Lung microvascular endothelial cell (primary cell): ENCODE measurements around the gene EPAS1. TPM values are rescaled to one million over a fixed set of nuclear protein-coding genes. Genes with fewer than 3 reads are reported as not detected.
A peak's percentile ranks its signal among the peaks of the same experiment; 100 is the strongest.

Experiments
- DNase-seq, 2 donors: peaks; one replicate each; pipeline versions ENCODE4 v3.0.0 to v3.0.0-alpha.2; 2010; ENCODE audit warnings: low read depth in 2 of 2
- total RNA-seq: library from RNA; depleted of rRNA; stranded (reverse); fragments of >200 nt; gene quantifications from 2 replicates; pipeline ENCODE4 v1.2.1, GENCODE V29; 2014

The EPAS1 gene
- total RNA-seq, 1 donor from 2014 or later, result 128 TPM

GRCh38 chr2:46435353-46435752, 138.1 kb downstream of the EPAS1 start:
- no peak for DNase-seq

- DNase-seq, result peak in 1 of 2 donors; percentile 3
Observed at GRCh38 chr2:46435796-46436360, 138.7 kb downstream of the EPAS1 start.

Other genes with a start within 250 kb of the EPAS1 start
- not detected in 2 replicates for gene TMEM247, start 182.2 kb downstream of the EPAS1 start, total RNA-seq
- gene RHOQ, start 245.1 kb downstream of the EPAS1 start, total RNA-seq, result 11.1 and 14.4 TPM in 2 replicates
- 1.4 and 1.7 TPM in 2 replicates for gene ATP6V1E2, start 245.2 kb downstream of the EPAS1 start, total RNA-seq